SHP77 treated with DMSO at 0.1 percent for 48 hours (cell line): ENCODE results near the gene PADI3.

Source experiments
- DNase-seq: peaks from one replicate; lab custom pipeline; 2025; lab: John Stamatoyannopoulos, UW

PADI3 gene

DNA sequence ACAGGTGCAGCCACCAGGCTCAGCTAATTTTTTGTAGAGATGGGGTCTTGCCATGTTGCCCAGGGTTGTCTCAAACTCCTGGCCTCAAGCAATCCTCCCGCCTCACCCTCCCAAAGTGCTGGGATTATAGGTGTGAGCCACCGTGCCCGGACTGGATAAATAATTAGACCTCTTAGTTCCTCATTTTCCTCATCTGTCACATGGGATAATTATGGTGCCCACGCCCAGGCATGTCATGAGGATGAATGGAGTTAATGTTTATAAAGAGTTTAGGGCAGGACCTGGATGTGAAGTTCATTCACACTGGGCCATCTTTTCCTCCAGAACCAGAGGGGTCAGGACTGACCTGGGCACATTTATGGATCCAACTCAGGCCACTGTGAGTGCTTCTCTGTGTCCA, 23.7 kb downstream of the PADI3 start:
- no peak for DNase-seq

GRCh38 chr1:17273096-17273495, 24.2 kb downstream of the PADI3 start:
- DNase-seq = no peak

- DNase-seq = no peak
Observed at GRCh38 chr1:17274186-17275170, 25.6 kb downstream of the PADI3 start.

GRCh38 chr1:17276568-17276967, 27.7 kb downstream of the PADI3 start:
- DNase-seq = no peak

- DNase-seq = no peak
Observed at GRCh38 chr1:17277511-17278159, 28.7 kb downstream of the PADI3 start.

DNA sequence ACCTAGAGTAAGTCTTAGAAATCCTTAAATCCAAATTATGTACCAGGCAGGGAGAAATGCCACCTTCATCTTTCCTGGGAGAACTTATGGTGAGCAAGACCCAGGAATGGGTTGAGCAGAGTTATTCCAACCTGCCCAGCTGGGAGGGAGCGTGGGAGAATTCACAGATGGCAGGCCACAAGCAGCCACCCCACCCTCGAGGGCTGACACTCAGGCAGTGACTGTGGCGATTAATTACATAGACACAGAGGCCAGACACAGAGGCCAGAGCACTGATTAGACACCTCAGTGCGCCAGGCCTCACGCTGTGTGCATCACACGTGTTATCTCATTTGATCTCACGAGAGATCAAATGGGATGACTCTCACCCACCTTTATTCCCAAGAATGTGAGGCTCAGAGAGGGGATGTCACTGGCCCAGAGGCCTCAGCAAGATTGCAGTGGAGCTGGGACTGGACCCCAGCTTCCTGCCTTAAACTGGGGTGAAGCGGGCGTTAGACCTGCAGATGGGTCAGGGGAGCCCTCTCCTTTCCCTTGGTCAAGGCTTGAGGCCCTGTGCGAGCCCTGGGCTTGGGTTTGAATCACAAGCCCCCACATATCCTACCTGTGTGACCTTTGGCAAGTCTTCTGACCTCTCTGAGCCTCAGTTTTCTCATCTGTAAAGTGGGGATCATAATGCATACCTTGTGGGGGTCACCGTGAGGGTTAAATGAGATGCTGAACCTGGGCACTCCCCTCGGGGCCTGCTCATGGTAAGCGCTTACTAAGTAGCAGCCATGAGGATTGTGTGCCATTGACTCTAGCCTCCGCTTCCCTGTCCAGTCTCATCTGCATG, 30.3 kb downstream of the PADI3 start:
- DNase-seq = no peak

DNA sequence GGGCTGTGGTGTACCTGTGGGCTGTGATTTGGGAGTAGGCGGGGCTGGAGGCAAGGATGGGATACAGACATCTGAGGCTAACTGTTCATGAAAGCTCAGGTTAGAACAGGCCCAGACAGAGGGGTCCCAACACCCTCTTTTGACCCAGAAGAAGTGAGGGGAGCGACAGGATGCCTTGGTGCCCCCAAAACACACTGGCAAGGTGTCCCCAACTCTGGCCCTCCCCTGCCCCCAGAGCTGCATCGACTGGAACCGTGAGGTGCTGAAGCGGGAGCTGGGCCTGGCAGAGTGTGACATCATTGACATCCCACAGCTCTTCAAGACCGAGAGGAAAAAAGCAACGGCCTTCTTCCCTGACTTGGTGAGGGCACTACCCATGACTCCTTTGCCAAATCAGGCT, 31.5 kb downstream of the PADI3 start:
- DNase-seq = no peak

DNA sequence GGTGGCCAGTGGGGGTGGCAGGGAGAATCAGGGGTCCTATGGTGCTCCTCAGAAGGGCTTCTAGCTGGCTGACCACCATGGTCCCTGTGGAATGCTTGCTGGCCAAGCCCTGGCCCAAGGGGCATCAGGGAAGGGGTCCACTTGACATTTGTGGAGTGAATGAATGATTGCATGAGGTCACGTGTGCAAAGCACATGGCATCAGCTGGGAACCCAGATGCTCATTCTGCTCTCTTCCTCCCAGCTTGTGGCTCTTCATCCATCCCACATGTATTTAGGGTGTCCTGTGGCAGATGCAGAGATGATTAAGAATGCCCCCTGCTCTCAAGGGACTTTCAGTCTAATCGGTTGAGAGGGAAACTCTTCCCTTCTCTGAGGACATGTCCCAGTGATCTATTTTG, 32.0 kb downstream of the PADI3 start:
- no peak for DNase-seq

DNA sequence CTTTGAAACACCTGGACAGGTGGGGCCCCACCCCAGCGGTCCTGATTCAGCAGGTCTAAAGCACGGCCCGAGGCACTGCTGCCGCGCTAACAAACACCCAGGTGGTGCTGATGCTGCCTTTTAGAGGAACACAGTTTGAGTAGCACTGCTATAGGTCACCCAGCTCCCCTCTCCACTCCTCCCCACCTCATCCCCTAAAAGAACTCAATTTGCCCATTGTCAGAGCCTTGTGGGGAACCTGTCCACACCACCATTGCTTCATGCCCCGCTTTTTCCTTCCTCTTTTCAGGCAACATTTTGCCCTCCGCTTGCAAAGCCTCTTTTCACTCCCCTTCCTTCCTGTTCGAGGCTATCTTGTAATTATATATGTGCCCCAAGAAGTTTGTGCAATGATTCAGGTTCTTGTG, 32.9 kb downstream of the PADI3 start:
- DNase-seq = no peak

- no peak for DNase-seq
Observed at GRCh38 chr1:17282836-17283235, 33.9 kb downstream of the PADI3 start.

DNA sequence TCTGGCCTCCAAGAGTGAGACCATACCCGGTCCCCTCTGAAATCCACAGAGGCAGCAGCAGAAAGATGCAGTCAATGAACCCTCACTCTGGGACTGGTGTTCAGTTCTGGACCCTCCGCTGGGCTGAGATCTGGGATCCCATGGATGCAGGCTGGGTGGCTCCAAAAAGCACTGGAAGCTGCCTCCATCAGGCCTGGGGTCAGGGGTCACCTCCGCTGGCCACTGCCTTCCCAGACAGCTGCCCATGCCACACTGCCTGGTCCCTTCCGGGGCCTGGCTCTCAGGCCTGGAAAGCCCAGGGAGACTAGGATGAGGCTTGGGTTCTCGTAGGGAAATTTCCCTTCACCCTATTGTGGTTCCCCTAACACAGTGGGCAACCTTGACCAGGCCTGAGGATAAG, 37.7 kb downstream of the PADI3 start:
- DNase-seq = no peak

DNA sequence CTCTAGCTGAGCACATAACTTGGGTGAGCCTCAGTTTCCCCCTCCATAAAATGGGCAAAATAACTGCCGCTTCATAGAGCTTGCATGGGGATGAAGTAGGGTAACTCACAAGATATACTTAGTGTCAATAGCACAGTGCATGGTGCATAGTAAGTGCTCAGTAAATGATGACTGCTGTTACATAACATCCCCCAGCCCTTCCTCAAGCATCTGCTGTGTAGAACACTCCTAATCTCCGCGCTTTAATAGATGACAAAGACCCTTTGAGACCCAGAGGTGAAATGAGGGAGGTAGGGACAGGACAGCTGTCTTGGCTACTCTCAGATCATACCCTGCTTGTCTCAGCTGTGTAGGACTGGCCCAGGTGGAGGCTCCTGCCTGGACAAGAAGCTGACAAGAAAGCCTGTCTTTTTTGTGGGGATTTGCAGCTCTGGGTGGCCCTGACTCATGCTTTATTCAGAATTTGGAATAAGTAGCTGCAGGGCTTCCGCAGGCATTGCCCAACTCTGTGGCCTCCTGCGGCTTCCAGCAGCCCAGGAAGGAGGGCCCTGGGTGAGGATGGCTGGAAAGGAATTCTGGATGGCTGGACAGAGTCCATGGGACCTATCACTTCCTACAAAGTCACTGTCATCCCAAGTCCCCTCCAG, 38.4 kb downstream of the PADI3 start:
- DNase-seq = no peak

GRCh38 chr1:17289721-17290120, 40.8 kb downstream of the PADI3 start:
- no peak for DNase-seq

GRCh38 chr1:17290553-17290952, 41.7 kb downstream of the PADI3 start:
- DNase-seq = no peak

DNA sequence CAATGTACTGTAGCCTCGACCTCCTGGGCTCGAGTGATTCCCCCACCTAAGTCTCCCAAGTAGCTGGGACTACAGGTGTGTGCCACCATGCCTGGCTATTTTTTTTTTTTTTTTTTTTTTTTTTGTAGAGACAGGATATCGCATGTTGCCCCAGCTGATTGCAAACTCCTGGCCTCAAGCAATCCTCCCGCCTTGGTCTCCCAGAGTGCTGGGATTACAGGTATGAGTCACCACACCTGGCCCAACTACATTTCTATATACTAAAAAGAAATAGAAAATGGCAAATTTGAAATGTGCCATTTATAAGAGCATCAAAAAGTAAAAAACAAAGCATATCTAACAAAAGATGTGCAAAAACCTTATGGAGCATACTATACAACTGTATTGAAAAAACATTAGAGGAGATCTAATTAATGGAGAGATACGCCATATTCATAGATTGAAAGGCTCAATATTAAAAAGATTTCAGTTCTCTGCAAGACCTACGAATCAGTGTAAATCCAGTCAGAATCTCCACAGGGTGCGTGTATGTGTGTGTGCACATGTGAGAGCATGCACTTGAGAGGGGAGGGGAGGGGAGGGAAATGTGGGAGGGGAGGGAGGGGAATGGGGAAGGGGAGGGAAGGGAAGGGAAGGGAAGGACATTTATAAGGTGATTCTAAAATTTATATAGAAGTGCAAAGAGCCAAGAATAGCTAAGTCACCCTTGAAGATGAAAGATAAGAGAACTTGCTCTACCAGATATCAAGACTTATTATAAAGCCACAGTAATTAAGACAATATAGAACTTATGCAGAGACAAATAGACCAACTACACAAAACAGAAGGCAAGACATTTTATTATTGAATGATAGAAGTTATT, 43.6 kb downstream of the PADI3 start:
- no peak for DNase-seq

DNA sequence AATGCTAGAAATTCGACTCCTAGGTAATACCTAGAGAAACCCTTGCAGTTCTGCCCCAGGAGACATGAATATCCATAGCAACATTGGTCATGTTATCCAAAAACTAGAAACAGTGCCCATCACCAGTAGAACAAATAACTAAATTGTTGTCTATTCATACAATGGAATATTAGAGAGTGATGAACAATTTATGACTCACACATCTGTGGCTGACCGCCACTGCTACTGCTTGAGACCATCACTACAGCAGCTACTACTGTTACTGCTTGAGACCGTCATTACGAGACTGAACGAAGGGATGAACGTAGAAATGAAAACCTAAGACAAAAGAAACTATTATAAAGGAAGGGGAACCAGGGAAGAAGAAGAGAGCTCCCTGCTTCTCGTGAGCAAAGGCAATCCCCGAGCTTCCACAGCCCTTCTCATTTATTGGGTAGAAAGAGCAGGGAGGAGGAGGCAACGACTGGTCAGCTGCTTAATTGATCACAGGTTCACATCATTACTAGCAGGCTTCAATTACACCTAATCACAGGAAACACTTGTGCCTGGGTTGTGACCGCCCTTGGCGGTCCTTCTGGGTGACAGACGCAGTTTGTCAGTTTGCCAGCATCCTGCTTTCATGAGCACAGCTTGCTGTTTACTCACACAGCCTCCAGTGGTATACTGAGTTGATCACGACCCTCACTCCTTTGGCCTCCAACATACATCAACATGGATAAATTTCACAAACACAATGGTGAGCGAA, 45.0 kb downstream of the PADI3 start:
- no peak for DNase-seq

DNA sequence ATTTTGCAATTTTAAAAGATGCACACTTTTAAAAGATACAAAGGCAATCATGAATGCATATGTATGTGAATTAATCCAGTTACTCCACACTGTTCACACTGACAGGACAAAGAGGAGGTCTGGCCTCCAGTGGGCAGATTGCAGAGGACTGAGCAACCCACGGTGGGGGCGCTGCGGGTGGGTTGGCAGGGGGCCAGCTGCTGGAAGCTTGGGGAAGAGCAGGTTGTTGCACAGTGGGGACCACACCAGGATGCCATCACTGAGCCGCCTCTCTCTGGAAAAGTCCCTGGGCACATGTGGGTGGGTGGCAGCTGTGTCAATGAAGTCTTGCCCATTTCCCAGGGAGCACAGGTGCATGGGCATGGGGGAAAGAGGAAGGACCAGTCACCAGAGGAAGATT, 46.4 kb downstream of the PADI3 start:
- DNase-seq = no peak

GRCh38 chr1:17296086-17296485, 47.2 kb downstream of the PADI3 start:
- no peak for DNase-seq

GRCh38 chr1:17297991-17298390, 49.1 kb downstream of the PADI3 start:
- no peak for DNase-seq

DNA sequence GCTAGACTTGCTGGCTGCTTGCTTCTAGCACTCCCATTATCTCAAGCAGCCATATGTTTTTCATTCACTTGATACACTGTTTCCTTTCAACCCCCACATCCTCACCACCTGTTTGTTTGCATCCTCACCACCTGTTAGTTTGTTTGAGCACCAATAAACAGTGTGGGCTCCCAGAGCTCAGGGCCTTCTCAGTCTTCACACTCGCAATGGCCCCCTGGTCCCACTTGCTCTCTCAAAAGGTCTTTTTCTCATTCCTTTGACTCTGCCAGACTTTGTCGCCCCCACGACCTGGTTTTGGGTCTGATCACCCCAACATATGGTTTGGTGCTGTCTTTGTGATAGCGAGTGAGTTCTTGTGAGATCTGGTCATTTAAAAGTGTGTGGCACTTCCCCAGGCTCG, 52.9 kb downstream of the PADI3 start:
- no peak for DNase-seq
